GM18861 (cell line): Measurements from ENCODE around the gene KCNIP1.

Experiments
- ATAC-seq: cut with Tn5 transposase; IDR thresholded peaks from one replicate; pipeline ENCODE4 v1.9.1; 2021; ENCODE audit not compliant: unreplicated experiment

KCNIP1 gene

DNA sequence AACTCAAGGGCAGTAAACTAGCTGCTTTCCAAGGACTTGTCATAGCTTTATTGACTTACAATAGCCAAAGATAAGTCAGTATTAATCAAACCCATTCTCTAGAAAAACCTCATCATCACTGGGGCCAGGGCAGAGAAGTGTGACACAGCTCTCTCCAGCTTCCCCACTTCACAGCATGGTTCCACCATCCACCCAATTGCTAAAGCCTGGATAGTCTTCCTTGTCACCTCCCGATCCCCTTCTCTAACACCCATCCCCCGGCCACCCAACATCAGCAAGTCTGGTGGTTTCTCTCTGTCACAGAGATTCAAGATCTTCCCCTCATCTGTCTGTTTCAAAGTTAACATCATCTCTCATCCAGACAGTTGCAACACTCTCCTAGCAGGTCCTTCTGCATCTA lies 191.1 kb downstream of the KCNIP1 start:
- no peak for ATAC-seq

DNA sequence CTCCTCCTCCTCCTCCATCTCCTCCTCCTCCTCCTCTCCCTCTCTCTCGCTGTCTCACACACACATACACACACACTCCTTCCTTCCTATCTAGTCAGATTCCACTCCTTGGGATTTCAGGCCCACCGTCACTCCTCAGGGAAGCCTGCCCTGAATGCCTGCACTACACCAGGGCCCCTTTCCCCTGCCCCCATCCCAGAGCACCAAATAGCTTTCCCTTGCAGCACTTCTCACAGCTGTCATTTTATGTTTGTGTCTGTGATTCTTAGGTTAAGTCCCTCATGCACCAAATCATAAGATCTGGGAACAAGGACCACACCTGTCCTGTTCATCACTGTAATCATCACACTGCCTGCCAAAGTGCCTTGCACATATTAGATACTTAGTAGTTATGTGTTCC lies 193.2 kb downstream of the KCNIP1 start:
- no peak for ATAC-seq

DNA sequence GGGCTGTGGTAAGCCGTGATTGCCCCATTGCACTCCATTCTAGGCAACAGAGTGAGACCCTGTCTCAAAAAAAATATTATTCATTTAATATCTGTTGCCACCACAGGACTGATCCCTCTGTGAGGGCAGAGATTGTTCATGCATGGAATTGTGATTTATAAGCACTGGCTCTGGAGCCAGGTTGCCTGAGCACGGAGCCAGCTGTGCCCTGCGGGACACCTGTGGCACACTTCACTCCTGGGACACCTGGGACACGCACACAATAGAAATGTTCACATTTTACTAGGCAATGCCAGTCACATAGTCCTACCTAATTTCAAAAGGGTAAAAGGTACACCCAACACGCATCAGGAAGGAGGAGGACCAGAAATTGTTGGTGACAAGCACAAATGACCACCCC lies 196.7 kb downstream of the KCNIP1 start:
- no peak for ATAC-seq

DNA sequence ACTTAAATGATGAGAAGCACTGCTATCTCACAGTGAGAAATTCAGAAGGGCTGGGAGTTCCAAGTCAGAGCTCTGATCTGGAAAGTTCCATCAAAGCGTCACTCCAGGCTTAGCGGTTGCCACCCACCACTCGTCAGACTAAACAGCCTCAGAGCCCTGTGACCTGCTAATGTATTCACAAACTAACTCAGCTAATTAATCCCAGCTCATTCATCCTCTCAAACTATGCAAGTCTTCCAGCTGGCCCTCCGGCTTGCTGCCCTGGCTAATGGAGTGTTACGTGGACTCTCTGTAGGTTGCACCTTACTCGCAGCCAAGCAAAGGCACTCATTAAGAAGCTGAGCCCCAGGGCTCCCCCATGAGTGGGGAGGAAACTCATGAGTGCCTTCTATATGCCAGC lies 197.5 kb downstream of the KCNIP1 start:
- no peak for ATAC-seq

DNA sequence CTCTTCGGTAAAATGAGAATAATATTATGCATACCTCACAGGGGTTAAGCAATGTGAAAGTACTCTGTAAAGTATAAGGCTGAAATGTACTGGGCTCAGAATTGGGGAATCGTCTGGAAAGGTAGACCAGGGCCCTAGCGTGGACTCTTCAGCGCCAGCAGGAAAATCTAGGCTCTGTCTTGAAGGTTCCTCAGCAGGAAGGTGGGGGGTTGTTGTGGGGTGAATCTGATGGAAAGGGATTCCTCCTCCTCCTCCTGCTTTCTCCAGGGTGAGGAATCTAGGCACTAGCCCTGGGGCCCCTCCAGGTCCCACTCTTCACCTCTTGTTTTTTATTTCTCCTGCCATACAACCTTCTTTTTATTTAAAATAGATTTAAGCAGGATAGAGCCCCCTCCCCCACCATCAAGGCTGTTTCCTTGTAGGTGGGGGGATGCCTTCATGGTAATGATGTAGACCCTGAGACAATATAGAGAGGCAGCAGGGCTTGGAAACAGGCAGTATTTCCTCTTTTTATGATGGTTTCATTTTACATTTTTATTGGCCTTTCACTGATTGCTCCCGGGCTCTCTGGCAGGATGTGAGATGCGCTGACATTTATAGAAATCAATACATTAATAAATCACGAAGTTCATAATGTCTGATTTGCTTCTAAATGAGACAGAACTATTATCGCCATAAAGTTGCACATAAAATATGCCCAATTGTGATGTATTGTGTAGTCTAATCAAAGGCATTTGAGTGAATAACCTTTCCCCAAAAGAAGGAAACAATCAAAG lies 200.8 kb downstream of the KCNIP1 start:
- no peak for ATAC-seq

DNA sequence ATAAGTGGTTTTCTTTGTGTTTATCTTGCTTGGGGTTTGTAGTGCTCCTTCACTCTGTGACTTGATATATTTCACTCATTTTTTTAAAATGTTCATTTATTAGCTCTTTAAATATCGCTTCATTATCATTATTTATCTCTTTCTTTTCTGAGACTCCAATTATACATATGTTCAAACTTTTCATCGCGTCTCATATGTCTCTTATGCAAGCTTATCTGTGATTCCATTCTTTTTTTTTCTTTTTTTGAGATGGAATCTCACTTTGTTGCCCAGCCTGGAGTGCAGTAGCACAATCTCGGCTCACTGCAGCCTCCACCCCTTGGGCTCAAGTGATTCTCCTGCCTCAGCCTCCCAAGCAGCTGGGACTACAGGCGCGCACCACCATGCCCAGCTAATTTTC lies 205.8 kb downstream of the KCNIP1 start:
- ATAC-seq, result no peak

DNA sequence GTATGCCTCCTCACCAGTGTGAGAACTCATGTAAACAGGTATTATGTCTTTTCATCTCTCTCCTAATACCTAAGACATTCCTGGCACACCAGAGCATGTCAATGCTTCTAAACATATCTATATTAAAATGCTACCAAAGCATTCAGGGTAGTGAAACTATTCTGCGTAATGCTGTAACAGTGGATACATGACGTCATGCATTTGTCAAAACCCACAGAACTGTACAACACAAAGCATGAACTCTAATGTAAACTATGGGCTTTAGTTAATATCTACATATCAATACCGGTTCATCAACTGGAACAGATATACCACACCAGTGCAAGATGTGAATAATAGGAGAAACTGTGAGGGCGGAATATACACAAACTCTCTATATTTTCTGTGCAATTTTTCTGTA lies 207.5 kb downstream of the KCNIP1 start:
- no peak for ATAC-seq

DNA sequence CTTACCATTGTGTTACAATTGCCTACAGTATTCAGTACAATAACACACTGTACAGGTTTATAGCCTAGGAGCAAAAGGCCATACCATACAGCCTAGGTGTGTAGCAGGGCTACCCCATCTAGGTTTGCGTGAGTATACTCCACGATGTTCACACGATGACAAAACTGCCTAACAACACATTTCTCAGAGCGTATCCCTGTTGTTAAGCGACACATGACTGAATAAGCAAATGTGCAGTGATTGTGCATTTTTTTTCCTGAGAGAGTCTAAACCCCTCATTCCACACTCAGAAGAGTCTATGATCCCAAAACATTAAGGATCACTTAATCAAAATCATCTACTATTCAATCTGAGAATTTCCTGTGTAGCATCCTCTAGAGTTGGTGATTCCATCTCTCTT lies 211.3 kb downstream of the KCNIP1 start:
- no peak for ATAC-seq

DNA sequence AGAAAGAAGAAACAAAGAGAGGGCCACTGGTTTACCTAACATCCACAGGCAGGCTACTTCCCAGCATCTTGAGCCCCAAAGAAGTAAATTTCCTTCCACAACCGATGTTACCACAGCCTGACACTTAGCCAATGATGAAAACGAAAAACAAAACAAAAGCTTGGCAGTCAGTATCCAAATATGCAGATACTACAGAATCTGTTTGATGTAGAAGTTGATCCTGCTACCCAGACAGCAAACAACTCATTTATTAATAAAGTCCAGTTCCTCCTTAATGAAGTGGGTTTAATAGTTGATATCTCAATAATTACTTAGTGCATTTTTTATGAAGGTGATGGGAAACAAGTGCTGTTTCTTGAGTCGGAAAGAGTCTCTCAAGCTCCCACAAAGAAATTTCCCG lies 212.6 kb downstream of the KCNIP1 start:
- no peak for ATAC-seq

DNA sequence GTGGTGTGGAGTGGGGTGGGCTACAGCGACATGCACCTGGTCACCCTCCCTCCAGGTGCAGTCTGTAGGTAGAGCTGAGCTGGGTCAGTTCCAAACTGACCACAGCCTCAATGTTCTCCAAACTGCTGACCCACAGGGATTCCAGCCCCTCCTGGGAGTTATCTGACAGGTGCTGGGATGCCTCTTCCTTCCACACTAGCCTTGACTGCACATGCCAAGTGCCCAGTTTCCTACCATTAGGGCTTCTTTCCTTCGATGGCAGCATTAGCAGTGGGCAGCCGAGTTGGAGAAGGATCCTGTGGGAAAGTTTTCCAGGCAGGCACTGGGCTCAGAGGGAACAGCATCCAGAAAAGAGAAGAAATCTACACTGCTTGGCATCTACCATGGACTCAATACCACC lies 215.7 kb downstream of the KCNIP1 start:
- ATAC-seq, result no peak

DNA sequence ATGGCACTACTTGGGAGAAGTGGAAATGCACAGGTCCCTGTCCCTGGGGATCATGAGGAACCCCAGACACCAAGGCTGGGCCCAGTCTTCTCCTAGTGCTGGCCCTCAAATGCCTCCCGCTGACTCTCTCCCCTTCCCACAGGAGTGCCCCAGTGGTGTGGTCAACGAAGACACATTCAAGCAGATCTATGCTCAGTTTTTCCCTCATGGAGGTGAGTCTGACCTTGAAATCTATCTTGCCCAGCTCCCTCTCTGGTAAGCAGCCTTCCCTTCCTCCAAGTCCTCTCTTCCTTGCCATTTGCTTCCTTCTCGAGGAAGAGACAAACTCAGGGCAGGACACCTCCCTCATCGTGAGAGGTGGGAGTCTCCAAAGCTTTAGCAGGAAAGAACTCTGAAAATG lies 216.4 kb downstream of the KCNIP1 start:
- ATAC-seq, result no peak

DNA sequence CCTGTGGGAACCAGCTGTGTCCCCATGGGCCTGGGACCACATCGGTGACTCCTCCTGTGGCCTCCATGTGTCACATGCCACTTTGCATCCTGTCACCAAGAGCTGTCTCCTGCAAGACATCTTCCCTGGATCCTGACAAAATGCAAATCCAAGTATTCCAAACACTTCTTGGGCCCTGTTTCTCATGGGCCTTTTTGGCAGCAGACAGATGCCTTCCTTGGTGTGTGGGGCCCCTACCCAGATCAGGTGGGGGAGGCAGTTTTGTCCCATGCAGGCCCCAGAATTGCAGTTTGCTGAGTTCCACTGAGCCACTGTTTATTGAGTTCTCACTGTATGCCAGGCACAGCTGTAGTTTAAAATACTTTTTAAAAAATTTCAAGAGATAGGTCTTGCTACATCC lies 217.2 kb downstream of the KCNIP1 start:
- no peak for ATAC-seq

DNA sequence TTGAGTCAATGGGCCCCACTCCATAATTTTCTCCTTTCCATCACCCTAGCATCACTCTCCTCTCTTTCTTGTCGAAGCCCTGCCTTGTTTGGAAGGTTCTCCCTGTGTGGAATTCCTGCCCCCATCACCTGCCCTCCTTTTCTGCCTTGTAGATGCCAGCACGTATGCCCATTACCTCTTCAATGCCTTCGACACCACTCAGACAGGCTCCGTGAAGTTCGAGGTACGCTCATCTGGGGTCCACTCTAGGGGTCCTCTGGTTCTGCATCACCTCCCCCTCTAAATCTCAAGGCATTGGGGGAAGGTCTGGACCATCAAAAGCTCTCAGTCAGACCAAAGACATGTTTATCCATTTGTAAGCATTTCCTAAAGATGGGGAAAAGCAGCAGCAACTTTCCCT lies 217.9 kb downstream of the KCNIP1 start:
- no peak for ATAC-seq

DNA sequence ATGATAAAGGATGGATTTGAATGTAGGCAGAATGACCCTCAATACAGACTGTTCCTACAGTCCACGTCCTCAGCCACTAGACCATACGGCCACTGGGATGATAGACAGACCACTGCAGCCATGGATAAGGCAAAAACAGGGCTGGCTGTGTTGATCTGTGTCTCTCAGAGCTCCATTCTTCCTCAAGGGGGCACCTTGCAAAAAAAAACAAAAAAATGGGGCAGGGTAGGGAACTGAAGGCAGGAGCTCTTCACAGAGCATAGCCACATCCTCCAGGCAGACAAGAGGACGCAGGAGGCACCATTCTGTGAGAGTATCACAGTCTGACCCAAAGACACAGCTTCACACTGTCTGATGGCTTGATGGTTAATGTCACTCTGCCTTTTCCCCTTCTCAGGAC lies 218.5 kb downstream of the KCNIP1 start:
- no peak for ATAC-seq

DNA sequence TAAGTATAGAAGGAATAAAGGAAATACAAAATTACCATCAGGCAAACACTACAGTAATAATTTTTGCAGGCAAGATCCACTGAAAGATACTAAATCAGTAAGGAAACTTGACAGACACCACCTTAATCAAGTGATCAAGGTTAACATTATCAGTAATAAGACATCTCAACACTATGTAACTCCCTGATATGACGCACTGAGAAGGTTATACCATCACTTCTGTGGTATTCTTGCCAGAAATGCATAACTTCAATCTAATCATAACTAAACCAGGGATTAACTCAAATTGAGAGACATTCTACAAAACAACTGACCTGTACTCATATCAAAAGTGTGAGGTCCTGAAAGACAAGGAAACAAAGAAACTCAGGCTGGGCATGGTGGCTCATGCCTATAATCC lies 227.2 kb downstream of the KCNIP1 start:
- ATAC-seq, result no peak

DNA sequence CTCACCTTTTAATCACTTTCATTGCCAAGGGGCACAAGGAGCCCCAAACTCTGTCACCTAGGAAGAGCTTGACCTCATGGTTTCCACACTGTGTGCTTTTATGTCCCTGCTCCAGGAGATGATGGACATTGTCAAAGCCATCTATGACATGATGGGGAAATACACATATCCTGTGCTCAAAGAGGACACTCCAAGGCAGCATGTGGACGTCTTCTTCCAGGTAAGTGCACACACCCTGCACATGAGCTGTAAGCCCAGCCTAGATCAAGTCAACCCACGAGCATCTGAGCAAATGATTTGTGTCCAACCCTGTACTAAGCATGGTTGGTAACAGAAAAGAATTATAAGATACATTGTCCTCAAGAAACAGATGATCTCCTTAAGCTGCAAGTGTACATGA lies 228.9 kb downstream of the KCNIP1 start:
- ATAC-seq, result no peak

DNA sequence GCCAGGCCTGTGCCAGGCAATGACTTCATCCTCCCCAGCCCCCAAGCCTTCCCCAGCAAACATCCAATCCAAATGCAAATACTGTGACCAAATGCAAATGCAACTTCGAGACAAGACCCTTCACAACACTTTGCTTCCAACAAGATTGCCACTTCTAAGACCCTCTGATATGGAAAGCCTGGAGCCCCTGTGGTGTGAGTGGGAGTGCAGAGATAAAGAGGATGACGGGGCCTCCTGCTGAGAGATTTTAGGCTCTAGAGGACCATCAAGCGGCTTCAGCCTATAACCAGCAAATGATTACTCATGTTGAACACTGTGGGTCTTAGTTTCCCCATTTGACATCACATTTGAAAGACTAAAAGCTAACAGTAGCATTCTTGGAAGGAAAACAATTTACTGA lies 233.1 kb downstream of the KCNIP1 start:
- ATAC-seq, result no peak

DNA sequence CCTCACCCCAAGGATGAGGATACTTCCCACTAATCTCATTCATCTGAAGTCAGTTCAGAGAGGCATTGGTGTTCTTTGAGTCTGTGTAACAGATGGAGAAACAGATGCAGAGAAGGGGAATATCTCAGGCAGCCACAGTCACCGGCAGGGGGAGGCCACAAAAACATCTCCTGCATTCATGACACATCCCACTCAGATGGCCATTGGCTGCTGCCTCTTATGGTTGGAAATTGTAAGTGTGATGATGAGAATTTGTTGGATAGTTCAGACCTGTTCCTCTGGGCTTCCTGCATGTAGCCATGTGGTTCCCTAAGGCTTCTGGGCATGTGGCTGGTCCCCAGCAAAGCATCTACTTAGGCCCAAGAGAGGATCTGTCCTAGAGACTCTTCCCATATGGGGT lies 233.8 kb downstream of the KCNIP1 start:
- ATAC-seq, result no peak

DNA sequence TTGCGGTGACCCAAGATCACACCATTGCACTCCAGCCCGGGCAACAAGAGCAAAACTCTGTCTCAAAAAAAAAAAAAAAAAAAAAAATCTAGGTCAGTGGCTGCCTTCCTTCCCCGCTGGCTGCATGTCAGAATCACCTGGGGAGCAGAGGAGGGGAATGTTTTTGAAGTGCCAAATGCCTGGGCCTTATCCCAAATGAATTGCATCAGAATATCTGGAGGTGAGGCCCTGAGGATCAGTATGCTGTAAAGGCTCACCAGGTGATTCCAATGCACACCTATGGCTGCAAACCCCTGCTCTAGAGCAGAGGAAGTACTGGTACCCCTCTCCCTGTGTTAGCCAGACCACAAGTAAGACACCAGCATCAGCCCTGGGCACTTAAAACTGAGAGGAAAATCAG lies 235.0 kb downstream of the KCNIP1 start:
- ATAC-seq, result no peak

DNA sequence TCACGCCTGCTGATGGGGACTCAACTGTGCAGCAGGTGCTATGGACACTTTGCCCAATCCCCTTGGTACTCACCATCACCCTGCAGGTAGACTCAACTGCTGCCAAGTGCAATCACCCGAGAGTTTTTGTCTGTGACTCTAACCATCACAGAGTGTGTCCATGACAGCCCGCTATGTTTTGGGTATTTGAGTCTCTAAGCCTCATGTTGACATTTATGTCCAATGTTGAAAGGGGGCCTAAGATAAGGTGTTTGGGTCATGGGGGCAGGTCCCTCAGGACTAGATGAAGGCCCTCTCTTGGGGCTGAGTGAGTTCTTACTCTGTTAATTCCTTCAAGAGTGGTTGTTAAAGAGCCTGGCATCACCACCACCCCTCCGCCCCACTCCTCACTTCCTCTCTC lies 235.6 kb downstream of the KCNIP1 start:
- no peak for ATAC-seq

DNA sequence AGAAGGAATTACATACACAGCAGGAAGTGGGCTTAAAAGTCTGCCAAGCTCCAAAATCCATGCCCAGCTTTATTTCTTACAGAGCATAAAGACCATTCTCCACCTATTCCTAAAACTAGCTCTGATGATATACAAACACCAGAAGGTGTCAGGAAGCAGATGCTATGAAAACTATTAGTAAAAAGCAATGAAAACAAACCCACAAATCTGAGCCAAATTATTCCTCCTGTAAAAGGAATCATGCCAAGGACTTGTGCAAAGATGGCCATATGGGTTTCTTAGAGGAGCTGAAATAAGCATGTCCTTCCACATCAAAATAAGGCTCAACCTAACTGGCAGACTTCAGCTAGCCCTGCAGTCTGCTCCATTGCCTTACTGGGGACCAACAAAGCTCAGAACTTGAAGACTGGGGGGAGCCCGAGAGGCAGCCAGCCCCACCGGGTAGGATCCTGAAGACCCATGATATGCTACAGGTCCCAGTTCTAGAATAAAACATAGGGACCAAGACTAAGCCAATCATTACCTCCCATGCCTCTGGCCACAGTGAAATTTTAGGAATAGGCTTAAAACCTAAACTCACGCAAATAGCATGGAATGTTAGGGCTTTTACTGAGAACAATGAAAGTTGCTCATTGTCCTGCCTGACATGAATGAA lies 236.9 kb downstream of the KCNIP1 start:
- ATAC-seq, result no peak

DNA sequence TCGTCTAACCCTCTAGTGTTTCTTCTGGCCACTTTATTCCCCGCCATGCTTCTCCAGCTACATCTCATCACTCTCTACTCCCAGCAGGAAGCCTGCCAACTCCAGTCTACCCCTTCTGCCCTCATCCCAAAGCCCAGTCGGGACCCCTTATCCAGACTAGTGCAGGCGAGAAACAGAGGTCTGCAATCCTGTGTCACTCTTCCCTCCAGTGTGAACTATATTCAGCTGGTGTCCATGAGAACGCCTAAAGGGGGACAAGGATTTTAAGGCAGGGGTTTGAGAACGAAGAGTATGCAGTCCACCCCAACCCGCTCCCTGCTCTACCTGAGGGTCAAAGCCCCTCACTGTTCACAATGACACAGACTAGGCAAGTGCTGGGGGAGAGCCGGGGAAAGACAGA lies 238.0 kb downstream of the KCNIP1 start:
- no peak for ATAC-seq

DNA sequence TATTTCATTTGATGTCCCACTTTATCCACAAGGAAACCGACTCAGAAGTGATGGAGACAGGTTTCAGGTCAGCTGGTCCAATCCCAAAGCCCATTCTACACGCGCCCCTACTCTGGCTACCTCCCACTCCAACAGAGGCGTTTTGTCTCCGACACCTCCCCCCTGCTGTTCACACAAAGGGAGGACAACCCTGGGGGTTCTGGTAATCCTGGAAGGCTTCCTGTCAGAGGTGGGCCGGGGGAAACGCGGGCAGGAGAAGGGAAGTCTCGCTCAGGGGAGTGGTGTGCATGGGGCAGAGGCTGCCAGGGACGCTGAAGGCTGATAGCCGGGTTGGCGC lies 240.0 kb downstream of the KCNIP1 start:
- no peak for ATAC-seq
